ENCODE measurements around the gene VAMP3. TPM values are rescaled to one million over a fixed set of nuclear protein-coding genes. Genes with fewer than 3 reads are reported as not detected.

VAMP3 gene
- total and polyA plus RNA-seq, 9 of the 15 experiments (the other 6 are each of a cell fraction or from before 2014, with no cell fraction given) = 27.1 to 71.3 (median 47.5) TPM

DNA sequence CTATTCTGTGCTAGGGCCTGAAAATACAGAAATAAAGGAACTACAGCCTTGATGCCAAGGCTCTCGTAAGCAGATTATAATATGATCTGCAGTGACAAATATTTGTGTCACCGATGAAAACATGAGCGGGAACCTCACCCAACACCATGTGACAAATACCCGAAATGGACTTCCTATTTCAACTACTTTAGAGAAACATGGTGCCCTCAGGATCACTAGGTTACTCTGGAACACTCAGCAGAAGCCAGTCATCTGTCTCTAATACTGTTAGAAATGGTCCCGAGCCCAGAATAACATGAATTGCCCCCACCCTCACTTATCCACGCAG lies 463 bp upstream of the VAMP3 start:
- ChIA-PET POLR2A (interaction anchor here (0.6 to 1.4 kb wide), 5 partner anchors 10 to 76 kb away, joined by 3 to 5 read pairs (median 4); no protein-coding TSS in a partner anchor), CTCF (ENCODE audit: low intra/inter-chr PET ratio) (no interaction called here)
- peaks cover 40% of the 10 kb centered on the region for H3K79me2 ChIP-seq (ENCODE audit: control insufficient read depth, insufficient read depth, low read length)
- intact Hi-C loops (cut with micrococcal nuclease) = no loop called here
- peak; percentile 6 for FAIRE-seq
- H3K27ac ChIP-seq (ENCODE audit: extremely low read depth, low read depth, low read length) = peak overlapping the region; percentile 82
- BruUV-seq (replicated peaks) = TSS peak; percentile 92
- H3K9ac ChIP-seq (ENCODE audit: insufficient read depth in 1 of 2, low read depth in 2 of 2, low read length in 2 of 2) = peak overlapping the region; percentile 79 to 93
- ATAC-seq = no peak
- no peaks in the 10 kb centered on the region for H4K20me1 ChIP-seq (replicated peaks; ENCODE audit: control insufficient read depth, insufficient read depth, low read length)
- H3K4me3 ChIP-seq = peak overlapping the region; percentile 90
- DNase-seq (ENCODE audit: extremely low read depth in 1 of 4, low spot score in 3 of 4) = no peak
- in situ Hi-C loops (cut with MboI) = no loop called here
- peaks cover 24% of the 10 kb centered on the region for H3K36me3 ChIP-seq (ENCODE audit: control insufficient read depth, insufficient read depth, low read length)
- peak overlapping the region; percentile 94 for H2AFZ ChIP-seq (ENCODE audit: low read depth, low read length)
- 11% methylated on average over 6 of the region's 6 CpGs for WGBS (ENCODE audit: insufficient coverage, low coverage, missing lambda C conversion rate)
- H3K9me3 ChIP-seq (replicated peaks; ENCODE audit: control insufficient read depth, insufficient read depth, low read depth, low read length) = no peaks in the 10 kb centered on the region
- peak overlapping the region; percentile 99 for H3K4me2 ChIP-seq (ENCODE audit: insufficient read depth, low read length)
- no peaks in the 10 kb centered on the region for H3K9me1 ChIP-seq (ENCODE audit: control insufficient read depth, insufficient read depth, low read length)
- peaks cover 9 to 17% of the 10 kb centered on the region in 2 experiments for H3K4me1 ChIP-seq (replicated peaks in 1 of 2; ENCODE audit: control insufficient read depth in 2 of 2, insufficient read depth in 2 of 2, low read length in 2 of 2)
- H3K27me3 ChIP-seq (ENCODE audit: control insufficient read depth in 2 of 2, insufficient read depth in 2 of 2, low read length in 2 of 2) = peaks cover 0 to 4% of the 10 kb centered on the region in 2 experiments; a peak in 2 of 5 replicates
- TF ChIP-seq L3MBTL2 (IDR thresholded peaks at IDR 0.05) (peak; percentile 72), TOE1 (IDR thresholded peaks at IDR 0.05; ENCODE audit: borderline replicate concordance) (0 out of 2 replicates have a peak, but pooled peaks have one; percentile 34), TOE1 (CRISPR knock-in tag; IDR thresholded peaks at IDR 0.05; ENCODE audit: borderline replicate concordance, low read depth) (no peak), SMARCA4 (IDR thresholded peaks at IDR 0.05) (peak; percentile 44; the same call in 1 of the 2 replicates), RAD51 (IDR thresholded peaks at IDR 0.05; ENCODE audit: borderline replicate concordance, low read depth) (peak; percentile 35; the same call in 1 of the 2 replicates), FOXP1 (CRISPR knock-in tag; IDR thresholded peaks at IDR 0.05) (peak; percentile 27; the same call in 1 of the 2 replicates), RAD21 (CRISPR knock-in tag; conservative IDR thresholded peaks at IDR 0.05 in 1 of 2, IDR thresholded peaks at IDR 0.05 in 1 of 2) (no peak), ERF (CRISPR knock-in tag; IDR thresholded peaks at IDR 0.05) (no peak), ZNF778 (CRISPR knock-in tag; IDR thresholded peaks at IDR 0.05) (no peak), DPF2 (IDR thresholded peaks at IDR 0.05) (0 out of 2 replicates have a peak, but pooled peaks have one; percentile 11), ZNF766 (CRISPR knock-in tag; conservative IDR thresholded peaks at IDR 0.05) (0 out of 2 replicates have a peak, but pooled peaks have one; percentile 9), ZNF175 (CRISPR knock-in tag; IDR thresholded peaks at IDR 0.05; ENCODE audit: low read depth) (no peak), CREM (IDR thresholded peaks at IDR 0.05; ENCODE audit: low read depth) (no peak), MEF2A (IDR thresholded peaks at IDR 0.05; ENCODE audit: control insufficient read depth, low read depth, low read length) (no peak), CC2D1A (IDR thresholded peaks at IDR 0.05) (no peak), KAT8 (IDR thresholded peaks at IDR 0.05; ENCODE audit: low read depth) (no peak), HDAC8 (tag; IDR thresholded peaks at IDR 0.05) (no peak), ETV5 (CRISPR knock-in tag; IDR thresholded peaks at IDR 0.05; ENCODE audit: low read depth) (0 out of 2 replicates have a peak, but pooled peaks have one; percentile 58), ZNF695 (CRISPR knock-in tag; IDR thresholded peaks at IDR 0.05) (no peak), ZNF668 (CRISPR knock-in tag; IDR thresholded peaks at IDR 0.05) (no peak)
- TF ChIP-seq, protein P1, sequence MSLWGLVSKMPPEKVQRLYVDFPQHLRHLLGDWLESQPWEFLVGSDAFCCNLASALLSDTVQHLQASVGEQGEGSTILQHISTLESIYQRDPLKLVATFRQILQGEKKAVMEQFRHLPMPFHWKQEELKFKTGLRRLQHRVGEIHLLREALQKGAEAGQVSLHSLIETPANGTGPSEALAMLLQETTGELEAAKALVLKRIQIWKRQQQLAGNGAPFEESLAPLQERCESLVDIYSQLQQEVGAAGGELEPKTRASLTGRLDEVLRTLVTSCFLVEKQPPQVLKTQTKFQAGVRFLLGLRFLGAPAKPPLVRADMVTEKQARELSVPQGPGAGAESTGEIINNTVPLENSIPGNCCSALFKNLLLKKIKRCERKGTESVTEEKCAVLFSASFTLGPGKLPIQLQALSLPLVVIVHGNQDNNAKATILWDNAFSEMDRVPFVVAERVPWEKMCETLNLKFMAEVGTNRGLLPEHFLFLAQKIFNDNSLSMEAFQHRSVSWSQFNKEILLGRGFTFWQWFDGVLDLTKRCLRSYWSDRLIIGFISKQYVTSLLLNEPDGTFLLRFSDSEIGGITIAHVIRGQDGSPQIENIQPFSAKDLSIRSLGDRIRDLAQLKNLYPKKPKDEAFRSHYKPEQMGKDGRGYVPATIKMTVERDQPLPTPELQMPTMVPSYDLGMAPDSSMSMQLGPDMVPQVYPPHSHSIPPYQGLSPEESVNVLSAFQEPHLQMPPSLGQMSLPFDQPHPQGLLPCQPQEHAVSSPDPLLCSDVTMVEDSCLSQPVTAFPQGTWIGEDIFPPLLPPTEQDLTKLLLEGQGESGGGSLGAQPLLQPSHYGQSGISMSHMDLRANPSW (CRISPR knock-in tag; IDR thresholded peaks at IDR 0.05) = no peak
- TF ChIP-seq, protein P2, sequence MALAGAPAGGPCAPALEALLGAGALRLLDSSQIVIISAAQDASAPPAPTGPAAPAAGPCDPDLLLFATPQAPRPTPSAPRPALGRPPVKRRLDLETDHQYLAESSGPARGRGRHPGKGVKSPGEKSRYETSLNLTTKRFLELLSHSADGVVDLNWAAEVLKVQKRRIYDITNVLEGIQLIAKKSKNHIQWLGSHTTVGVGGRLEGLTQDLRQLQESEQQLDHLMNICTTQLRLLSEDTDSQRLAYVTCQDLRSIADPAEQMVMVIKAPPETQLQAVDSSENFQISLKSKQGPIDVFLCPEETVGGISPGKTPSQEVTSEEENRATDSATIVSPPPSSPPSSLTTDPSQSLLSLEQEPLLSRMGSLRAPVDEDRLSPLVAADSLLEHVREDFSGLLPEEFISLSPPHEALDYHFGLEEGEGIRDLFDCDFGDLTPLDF (CRISPR knock-in tag; IDR thresholded peaks at IDR 0.05) = no peak
